Measurements from ENCODE around the gene NACA. TPM values are rescaled to one million over a fixed set of nuclear protein-coding genes. Genes with fewer than 3 reads are reported as not detected.
"Not testable (repeated sequence)": the region's sequence is repeated elsewhere in the genome, so short reads cannot be mapped to it uniquely, and the experiment has no call there.

NACA gene
- total and polyA plus RNA-seq, 3 experiments from 2014 or later = 957 to 1,079 (median 1,017) TPM

DNA sequence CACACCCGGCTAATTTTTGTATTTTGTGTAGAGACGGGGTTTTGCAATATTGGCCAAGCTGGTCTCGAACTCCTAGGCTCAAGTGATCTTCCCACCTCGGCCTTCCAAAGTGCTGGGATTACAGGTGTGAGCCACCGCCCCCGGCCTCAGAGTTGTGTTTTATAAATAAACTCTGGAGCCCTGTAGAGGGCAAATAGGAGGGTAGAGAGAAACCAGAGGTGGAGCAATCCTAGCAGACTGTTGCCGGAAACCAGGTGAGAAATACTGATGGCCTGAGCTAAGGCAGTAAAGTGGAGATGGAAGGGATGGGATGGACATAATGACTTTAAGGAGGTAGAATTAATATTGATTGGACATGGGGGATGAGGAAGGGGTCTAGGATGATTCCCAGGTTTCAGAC is 35.4 kb upstream of the NACA start:
- no peak for DNase-seq
- Histone ChIP-seq H3K27ac (ENCODE audit: low read depth, low read length) (no peak overlapping the region), H3K4me1 (ENCODE audit: insufficient read depth, low read length) (no peaks in the 10 kb centered on the region), H3K4me3 (ENCODE audit: low read length) (no peak overlapping the region), H3K27me3 (ENCODE audit: insufficient read depth, low read length, poor library complexity, severe bottlenecking) (no peaks in the 10 kb centered on the region), H3K36me3 (ENCODE audit: insufficient read depth, low read length) (no peaks in the 10 kb centered on the region), H3K9me3 (ENCODE audit: low read length) (no peaks in the 10 kb centered on the region)
- H3K27ac Mint-ChIP-seq = no peak overlapping the region
- peaks cover 4 to 5% of the 10 kb centered on the region in 2 donors for H3K27me3 Mint-ChIP-seq
- H3K9me3 Mint-ChIP-seq = peaks cover 0 to 5% (median 5%) of the 10 kb centered on the region in 5 donors
- POLR2A ChIA-PET = no interaction called here
- H3K4me1 Mint-ChIP-seq = peaks cover 0 to 2% (median 2%) of the 10 kb centered on the region in 3 donors
- CTCF ChIA-PET = interaction anchor here (1.3 kb wide), 1 partner anchor 228 kb away, joined by 8 read pairs; no protein-coding TSS in a partner anchor
- H3K36me3 Mint-ChIP-seq = peaks cover 0 to 4% (median 0%) of the 10 kb centered on the region in 3 donors
- no peak overlapping the region for H3K4me3 Mint-ChIP-seq

DNA sequence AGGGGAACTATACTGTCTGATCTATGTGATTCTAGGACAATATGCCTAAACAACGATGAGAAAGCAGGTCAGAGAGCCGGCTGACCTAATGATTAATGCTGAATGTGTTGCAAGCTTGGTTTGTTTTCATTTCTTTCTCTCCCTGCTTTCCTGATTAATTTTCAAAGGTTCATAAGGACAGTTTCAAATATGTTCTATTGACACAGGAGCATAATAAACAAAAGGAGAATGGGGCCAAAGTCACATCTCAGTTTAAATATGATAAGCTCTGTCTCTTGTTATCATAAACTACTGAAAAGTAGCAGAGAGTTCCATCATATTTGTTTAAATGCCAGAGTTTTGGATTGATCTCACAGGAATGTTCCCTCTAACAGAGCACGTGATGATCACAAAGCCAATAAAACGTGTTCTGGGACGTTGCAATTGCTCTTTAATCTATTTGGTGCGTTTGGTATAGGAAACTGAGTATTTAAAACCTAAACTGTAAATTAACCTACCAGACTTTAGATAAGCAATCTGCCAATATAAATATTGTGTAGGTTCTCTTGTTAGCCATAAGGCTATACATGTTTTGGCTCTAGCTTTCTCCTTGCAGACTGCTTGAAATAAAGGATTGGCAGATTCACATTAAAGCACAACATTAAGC is 34.3 kb upstream of the NACA start:
- peaks cover 0 to 5% (median 5%) of the 10 kb centered on the region in 5 donors for H3K9me3 Mint-ChIP-seq
- H3K27ac Mint-ChIP-seq = no peak overlapping the region
- Histone ChIP-seq H3K9me3 (ENCODE audit: low read length) (no peaks in the 10 kb centered on the region), H3K4me1 (ENCODE audit: insufficient read depth, low read length) (no peaks in the 10 kb centered on the region), H3K4me3 (ENCODE audit: low read length) (no peak overlapping the region), H3K36me3 (ENCODE audit: insufficient read depth, low read length) (no peaks in the 10 kb centered on the region), H3K27ac (ENCODE audit: low read depth, low read length) (no peak overlapping the region), H3K27me3 (ENCODE audit: insufficient read depth, low read length, poor library complexity, severe bottlenecking) (no peaks in the 10 kb centered on the region)
- peaks cover 0 to 4% (median 0%) of the 10 kb centered on the region in 3 donors for H3K36me3 Mint-ChIP-seq
- CTCF ChIA-PET = interaction anchor here (1.0 to 1.4 kb wide), 3 partner anchors 10 to 229 kb away, joined by 3 to 8 read pairs (median 6); no protein-coding TSS in a partner anchor
- DNase-seq = no peak
- H3K4me1 Mint-ChIP-seq = peaks cover 0 to 2% (median 2%) of the 10 kb centered on the region in 3 donors
- POLR2A ChIA-PET = no interaction called here
- H3K4me3 Mint-ChIP-seq = no peak overlapping the region
- H3K27me3 Mint-ChIP-seq = peaks cover 4 to 5% of the 10 kb centered on the region in 2 donors

DNA sequence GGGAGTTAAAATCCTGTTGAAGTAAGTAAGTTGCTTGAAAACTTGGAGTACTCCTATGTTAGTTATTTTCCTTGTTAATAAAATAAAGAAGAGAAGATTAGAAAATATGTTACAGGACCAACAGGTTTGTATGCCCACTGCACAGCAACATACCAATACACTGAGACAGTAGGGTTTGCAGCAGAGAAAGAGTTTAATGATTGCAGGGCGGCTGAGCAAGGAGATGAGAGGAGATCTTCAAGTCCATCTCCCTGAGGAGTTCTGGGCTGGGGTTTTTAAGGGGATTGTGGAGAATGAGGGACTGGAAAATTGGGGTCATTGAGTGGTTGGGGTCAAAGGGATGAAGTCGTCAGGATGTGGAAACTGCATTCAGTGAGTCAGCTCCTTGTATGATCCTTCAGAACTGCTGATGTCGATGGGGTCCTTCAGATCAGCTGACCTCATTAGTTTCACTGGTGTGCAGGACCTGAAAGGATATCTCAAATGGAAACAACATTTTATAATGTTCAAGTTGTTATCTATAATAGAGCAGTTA is 33.7 kb upstream of the NACA start:
- H3K4me1 ChIP-seq (ENCODE audit: insufficient read depth, low read length) = no peaks in the 10 kb centered on the region
- H3K9me3 Mint-ChIP-seq = peaks cover 0 to 5% (median 5%) of the 10 kb centered on the region in 5 donors
- no peak overlapping the region for H3K27ac Mint-ChIP-seq
- H3K27ac ChIP-seq (ENCODE audit: low read depth, low read length) = no peak overlapping the region
- POLR2A ChIA-PET = no interaction called here
- CTCF ChIA-PET = interaction anchor here (1.0 to 2.0 kb wide), 4 partner anchors 11 to 353 kb away, joined by 3 to 9 read pairs (median 4); partner anchors contain the start of gene STAT6
- peaks cover 0 to 2% (median 2%) of the 10 kb centered on the region in 3 donors for H3K4me1 Mint-ChIP-seq
- H3K36me3 ChIP-seq (ENCODE audit: insufficient read depth, low read length) = no peaks in the 10 kb centered on the region
- no peak for DNase-seq
- no peak overlapping the region for H3K4me3 Mint-ChIP-seq
- peaks cover 4 to 5% of the 10 kb centered on the region in 2 donors for H3K27me3 Mint-ChIP-seq
- no peak overlapping the region for H3K4me3 ChIP-seq (ENCODE audit: low read length)
- H3K27me3 ChIP-seq (ENCODE audit: insufficient read depth, low read length, poor library complexity, severe bottlenecking) = no peaks in the 10 kb centered on the region
- peaks cover 0 to 4% (median 0%) of the 10 kb centered on the region in 3 donors for H3K36me3 Mint-ChIP-seq
- no peaks in the 10 kb centered on the region for H3K9me3 ChIP-seq (ENCODE audit: low read length)

DNA sequence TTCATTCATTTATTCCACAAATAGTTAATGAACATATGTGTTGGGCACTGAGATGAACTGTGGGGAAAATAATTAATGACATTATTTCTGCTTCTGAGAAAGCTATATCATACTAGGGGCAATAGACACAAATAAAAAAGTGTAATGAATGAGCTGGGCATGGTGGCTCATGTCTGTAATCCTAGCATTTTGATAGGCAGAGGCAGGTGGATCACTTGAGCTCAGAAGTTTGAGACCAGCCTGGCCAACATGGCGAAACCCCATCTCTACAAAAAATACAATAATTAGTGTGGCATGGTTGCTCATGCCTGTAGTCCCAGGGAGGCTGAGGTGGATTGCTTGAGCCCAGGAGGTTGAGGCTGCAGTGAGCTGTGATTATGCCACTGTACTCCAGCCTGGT is 32.9 kb upstream of the NACA start:
- H3K4me3 Mint-ChIP-seq = not testable (repeated sequence)

DNA sequence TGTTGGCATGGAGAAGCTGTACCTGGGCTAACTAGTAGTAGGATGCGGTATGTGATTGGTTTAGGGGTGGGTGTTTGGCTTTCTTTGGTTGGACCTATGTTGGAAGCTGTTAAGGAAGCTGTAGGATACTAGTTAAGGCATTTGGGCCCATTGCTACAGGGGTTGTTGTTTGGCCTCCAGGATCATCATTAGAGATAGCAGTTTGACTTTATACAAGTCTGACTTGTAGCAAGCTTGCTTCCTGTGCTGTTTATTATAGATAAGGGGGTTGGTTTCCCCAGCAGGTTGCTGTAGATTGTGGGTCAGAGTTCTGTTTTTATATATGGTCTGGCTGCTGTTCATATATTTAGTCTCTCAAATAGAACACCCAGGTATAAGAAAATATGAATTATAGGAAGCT is 28.5 kb upstream of the NACA start:
- Mint-ChIP-seq H3K27me3 (no peaks in the 10 kb centered on the region), H3K4me3 (peak overlapping the region; percentile 20 to 92 (median 57)), H3K27ac (peak overlapping the region in 3 of 8 donors; percentile 7 to 72 (median 69)), H3K36me3 (peaks cover 0 to 19% (median 9%) of the 10 kb centered on the region in 3 donors), H3K9me3 (peaks cover 0 to under 1% (median 0%) of the 10 kb centered on the region in 5 donors), H3K4me1 (peaks cover 22 to 32% (median 31%) of the 10 kb centered on the region in 3 donors)
- Histone ChIP-seq H3K9me3 (ENCODE audit: low read length) (no peaks in the 10 kb centered on the region), H3K27me3 (ENCODE audit: insufficient read depth, low read length, poor library complexity, severe bottlenecking) (no peaks in the 10 kb centered on the region), H3K4me3 (ENCODE audit: low read length) (no peak overlapping the region), H3K27ac (ENCODE audit: low read depth, low read length) (no peak overlapping the region), H3K36me3 (ENCODE audit: insufficient read depth, low read length) (no peaks in the 10 kb centered on the region), H3K4me1 (ENCODE audit: insufficient read depth, low read length) (no peaks in the 10 kb centered on the region)
- ChIA-PET CTCF (interaction anchor here (0.7 to 4.2 kb wide), 6 partner anchors 11 to 248 kb away, joined by 3 to 19 read pairs (median 3); partner anchors contain the start of gene NACA), POLR2A (interaction anchor here (0.7 to 1.7 kb wide), 2 partner anchors 28 to 999 kb away, joined by 4 to 6 read pairs; partner anchors contain the start of gene CDK4)
- no peak for DNase-seq

More for the DNA sequence above, 32.9 kb upstream of the NACA start:
- H3K4me1 Mint-ChIP-seq; H3K9me3 ChIP-seq (ENCODE audit: low read length); H3K9me3 Mint-ChIP-seq; POLR2A ChIA-PET; DNase-seq; H3K36me3 ChIP-seq (ENCODE audit: insufficient read depth, low read length); H3K27me3 ChIP-seq (ENCODE audit: insufficient read depth, low read length, poor library complexity, severe bottlenecking); H3K27ac Mint-ChIP-seq; H3K4me1 ChIP-seq (ENCODE audit: insufficient read depth, low read length); H3K36me3 Mint-ChIP-seq; H3K4me3 ChIP-seq (ENCODE audit: low read length); H3K27ac ChIP-seq (ENCODE audit: low read depth, low read length); H3K27me3 Mint-ChIP-seq: not testable (repeated sequence)
- CTCF ChIA-PET = interaction anchor here (0.7 to 3.3 kb wide), 8 partner anchors 17 to 354 kb away, joined by 3 to 10 read pairs (median 5); partner anchors contain the start of gene STAT6

DNA sequence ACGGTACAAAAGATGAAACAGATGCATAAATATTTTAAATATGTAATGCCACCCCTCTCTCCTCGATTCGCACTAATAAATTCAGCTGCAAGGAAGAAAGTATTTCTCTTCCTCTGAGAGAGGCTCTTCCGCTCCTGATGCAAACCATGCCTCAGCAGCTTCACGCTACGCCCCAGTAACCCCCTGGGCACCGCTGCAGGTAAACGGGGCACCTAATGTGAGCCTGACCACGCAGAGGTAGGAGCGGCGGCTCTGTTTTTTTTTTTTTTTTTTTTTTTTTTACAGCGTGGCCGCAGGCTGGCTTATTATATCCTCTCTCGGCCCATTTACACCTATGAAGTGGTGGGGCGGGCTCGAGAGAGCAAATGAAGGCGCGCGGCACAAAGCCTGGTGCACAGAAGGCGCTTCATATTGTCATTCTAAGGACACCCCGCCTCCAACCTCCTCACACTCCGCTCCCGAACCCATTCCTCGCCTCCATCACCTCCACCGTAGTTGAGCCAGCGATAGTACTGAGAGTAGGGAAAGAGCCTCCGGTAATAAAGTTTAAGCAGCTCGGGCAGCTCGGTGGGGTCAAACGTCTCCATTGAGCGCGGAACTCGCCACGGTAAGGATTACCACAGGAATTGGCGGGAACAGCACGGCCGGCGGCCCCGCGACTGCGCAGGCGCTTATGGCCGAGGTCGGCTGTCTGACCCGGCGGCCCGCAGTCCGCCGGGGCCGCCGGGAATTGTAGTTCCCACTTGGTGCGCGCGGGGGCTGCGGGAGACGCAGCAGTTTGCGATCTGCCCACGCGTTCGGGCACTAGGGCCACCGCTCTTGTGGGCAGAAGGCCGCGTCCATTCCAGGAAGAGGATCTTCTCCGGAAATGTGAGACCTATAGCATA is 26.9 kb upstream of the NACA start, which contains the start of gene PRIM1:
PRIM1 (minus strand) TSS at position 612 of the 887 bp plus-strand sequence; CDS start at position 587, 25 bp downstream.
- peaks cover 25 to 42% (median 35%) of the 10 kb centered on the region in 3 donors for H3K4me1 Mint-ChIP-seq
- H3K27me3 Mint-ChIP-seq = no peaks in the 10 kb centered on the region
- peak; percentile 77 to 87 (median 80) for DNase-seq
- Histone ChIP-seq H3K4me1 (ENCODE audit: insufficient read depth, low read length) (no peaks in the 10 kb centered on the region), H3K27me3 (ENCODE audit: insufficient read depth, low read length, poor library complexity, severe bottlenecking) (no peaks in the 10 kb centered on the region), H3K9me3 (ENCODE audit: low read length) (no peaks in the 10 kb centered on the region), H3K36me3 (ENCODE audit: insufficient read depth, low read length) (peaks cover 9% of the 10 kb centered on the region), H3K4me3 (ENCODE audit: low read length) (peak within 1 kb of the TSS; percentile 84), H3K27ac (ENCODE audit: low read depth, low read length) (peak within 1 kb of the TSS; percentile 81)
- peak within 1 kb of the TSS; percentile 55 to 98 (median 95) for H3K27ac Mint-ChIP-seq
- ChIA-PET POLR2A (interaction anchor here (0.7 to 1.2 kb wide), 5 partner anchors 27 to 860 kb away, joined by 3 to 10 read pairs (median 4); partner anchors contain the start of genes NACA and PTGES3), CTCF (interaction anchor here (0.7 to 1.7 kb wide), 4 partner anchors 12 to 463 kb away, joined by 3 to 6 read pairs (median 4); partner anchors contain the start of gene NACA)
- H3K4me3 Mint-ChIP-seq = peak within 1 kb of the TSS; percentile 96 to 100 (median 98)
- H3K9me3 Mint-ChIP-seq = no peaks in the 10 kb centered on the region
- H3K36me3 Mint-ChIP-seq = peaks cover under 1 to 32% (median 17%) of the 10 kb centered on the region in 3 donors

DNA sequence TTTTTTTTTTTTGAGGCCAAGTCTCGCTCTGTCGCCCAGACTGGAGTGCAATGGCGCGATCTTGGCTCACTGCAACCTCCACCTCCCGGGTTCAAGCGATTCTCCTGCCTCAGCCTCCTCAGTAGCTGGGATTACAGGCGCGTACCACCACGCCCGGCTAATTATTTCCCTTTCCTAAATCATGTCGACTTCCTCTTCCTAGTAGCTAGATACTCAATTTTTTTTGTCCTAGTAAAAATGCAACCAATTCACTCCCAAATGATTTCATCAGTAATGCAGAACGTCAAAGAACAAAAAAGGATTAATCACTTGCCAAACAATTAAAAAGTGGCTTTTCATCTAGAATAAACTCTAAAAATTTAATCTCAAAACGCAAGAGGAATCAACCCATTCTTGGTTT is 25.5 kb upstream of the NACA start:
- CTCF ChIA-PET = interaction anchor here (0.9 to 1.6 kb wide), 2 partner anchors 115 to 238 kb away, joined by 3 to 4 read pairs; no protein-coding TSS in a partner anchor
- DNase-seq; H3K27me3 Mint-ChIP-seq; H3K27me3 ChIP-seq (ENCODE audit: insufficient read depth, low read length, poor library complexity, severe bottlenecking); H3K9me3 Mint-ChIP-seq; H3K4me1 ChIP-seq (ENCODE audit: insufficient read depth, low read length); H3K9me3 ChIP-seq (ENCODE audit: low read length); H3K27ac ChIP-seq (ENCODE audit: low read depth, low read length); H3K4me3 ChIP-seq (ENCODE audit: low read length): not testable (repeated sequence)
- H3K27ac Mint-ChIP-seq = peak overlapping the region in 3 of 8 donors; percentile 1 to 96 (median 69)
- H3K4me1 Mint-ChIP-seq = peaks cover 24 to 42% (median 41%) of the 10 kb centered on the region in 3 donors
- H3K36me3 ChIP-seq (ENCODE audit: insufficient read depth, low read length) = peaks cover 21% of the 10 kb centered on the region
- POLR2A ChIA-PET = interaction anchor here (1.0 to 1.2 kb wide), 2 partner anchors 63 to 66 kb away, joined by 4 read pairs; partner anchors contain the start of gene PTGES3
- H3K4me3 Mint-ChIP-seq = peak overlapping the region in 4 of 7 donors; percentile 15 to 98 (median 86)
- H3K36me3 Mint-ChIP-seq = peaks cover 6 to 42% (median 23%) of the 10 kb centered on the region in 3 donors
